22Rv1 (cell line): ENCODE data around the gene DRAXIN.

Source experiments
- ZFX ChIP-seq: fragments of 450-650 bp; IDR thresholded peaks from 2 replicates; pipeline ENCODE4 v1.6.1; 2017; ENCODE audit warnings: antibody characterized with exemption, borderline replicate concordance
- TF ChIP-seq, protein P1 (sequence below): fragments of 450-650 bp; IDR thresholded peaks from 2 replicates; pipeline ENCODE4 v1.5.1; 2017; ENCODE audit warnings: mild to moderate bottlenecking

GRCh38 chr1:11685210-11685752 lies 6.2 kb upstream of the DRAXIN start:
- TF ChIP-seq, protein P1, sequence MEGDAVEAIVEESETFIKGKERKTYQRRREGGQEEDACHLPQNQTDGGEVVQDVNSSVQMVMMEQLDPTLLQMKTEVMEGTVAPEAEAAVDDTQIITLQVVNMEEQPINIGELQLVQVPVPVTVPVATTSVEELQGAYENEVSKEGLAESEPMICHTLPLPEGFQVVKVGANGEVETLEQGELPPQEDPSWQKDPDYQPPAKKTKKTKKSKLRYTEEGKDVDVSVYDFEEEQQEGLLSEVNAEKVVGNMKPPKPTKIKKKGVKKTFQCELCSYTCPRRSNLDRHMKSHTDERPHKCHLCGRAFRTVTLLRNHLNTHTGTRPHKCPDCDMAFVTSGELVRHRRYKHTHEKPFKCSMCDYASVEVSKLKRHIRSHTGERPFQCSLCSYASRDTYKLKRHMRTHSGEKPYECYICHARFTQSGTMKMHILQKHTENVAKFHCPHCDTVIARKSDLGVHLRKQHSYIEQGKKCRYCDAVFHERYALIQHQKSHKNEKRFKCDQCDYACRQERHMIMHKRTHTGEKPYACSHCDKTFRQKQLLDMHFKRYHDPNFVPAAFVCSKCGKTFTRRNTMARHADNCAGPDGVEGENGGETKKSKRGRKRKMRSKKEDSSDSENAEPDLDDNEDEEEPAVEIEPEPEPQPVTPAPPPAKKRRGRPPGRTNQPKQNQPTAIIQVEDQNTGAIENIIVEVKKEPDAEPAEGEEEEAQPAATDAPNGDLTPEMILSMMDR: no peak; the same call in 1 of the 2 replicates
- TF ChIP-seq ZFX: no peak
